ENCODE results near the gene CALHM1.

GRCh38 chr10:103443475-103444185 lies 15.1 kb downstream of the CALHM1 start:
- TF ChIP-seq POLR2AphosphoS5 (IDR thresholded peaks at IDR 0.05; ENCODE audit: insufficient read depth in 1 of 2, low read depth in 1 of 2) (no peak), CTCF (IDR thresholded peaks at IDR 0.05) (no peak)
